Right lobe of liver (tissue), 4 donors: ENCODE measurements around the gene VPS25.

ENCODE experiments used
- CTCF ChIP-seq, 4 donors: fragments of 200-600 bp in 3 of 4; fragments of 450-650 bp in 1 of 4; IDR thresholded peaks; one replicate each; pipeline versions ENCODE4 v1.5.1 to v1.8.0; 2016 to 2022; ENCODE audit warnings: antibody characterized with exemption in 4 of 4, mild to moderate bottlenecking in 2 of 4
- POLR2A ChIP-seq: fragments of 450-650 bp; IDR thresholded peaks from one replicate; pipeline ENCODE4 v1.6.1; 2017; ENCODE audit warnings: antibody characterized with exemption, mild to moderate bottlenecking
- donor health status: DM: no; HTN: no; CAD: no.
- donor health status: DM: no; HTN: no; CAD: no.
- donor health status: DM: no; HTN: yes; CAD: no.

GRCh38 chr17:42795465-42795864 lies 22.2 kb downstream of the VPS25 start:
- no peak for TF ChIP-seq CTCF (IDR thresholded peaks at IDR 0.05)
- no peak for TF ChIP-seq POLR2A
